ENCODE data around the gene PIGP.
"Not testable (repeated sequence)": the region's sequence is repeated elsewhere in the genome, so short reads cannot be mapped to it uniquely, and the experiment has no call there.

PIGP gene

DNA sequence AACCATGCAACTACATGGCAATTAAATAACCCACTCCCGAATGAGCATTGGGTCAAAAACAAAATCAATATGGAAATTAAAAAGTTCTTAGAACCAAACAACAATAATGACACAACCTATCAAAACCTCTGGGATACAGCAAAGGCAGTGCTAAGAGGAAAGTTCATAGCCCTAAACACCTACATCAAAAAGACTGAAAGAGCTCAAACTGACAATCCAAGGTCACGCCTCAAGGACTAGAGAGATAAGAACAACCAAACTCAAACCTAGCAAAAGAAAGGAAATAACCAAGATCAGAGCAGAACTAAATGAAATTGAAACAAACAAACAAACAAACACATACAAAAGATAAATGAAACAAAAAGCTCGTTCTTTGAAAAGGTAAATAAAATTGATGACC, 23.1 kb downstream of the PIGP start:
- not testable (repeated sequence) for H3K27ac ChIP-seq, H3K4me3 ChIP-seq

DNA sequence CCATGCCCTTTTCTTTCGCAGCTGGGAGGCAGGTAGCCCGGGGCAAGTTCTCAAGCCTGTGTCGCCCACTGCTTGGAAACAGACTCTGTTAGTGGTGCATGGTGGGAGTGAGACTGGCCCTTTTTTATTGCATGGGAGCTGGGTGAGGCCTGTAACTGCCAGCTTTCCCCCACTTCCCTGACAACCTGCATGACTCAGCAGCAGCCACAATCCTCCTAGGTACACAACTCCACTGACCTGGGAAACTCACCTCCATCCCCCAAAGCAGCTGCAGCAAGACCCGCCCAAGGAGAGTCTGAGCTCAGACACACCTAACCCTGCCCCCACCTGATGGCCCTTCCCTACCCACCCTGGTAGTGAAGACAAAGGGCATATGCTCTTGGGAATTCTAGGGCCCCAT, 25.8 kb downstream of the PIGP start:
- Histone ChIP-seq H3K4me3 (no peak overlapping the region), H3K27ac (no peak overlapping the region)

- no peak overlapping the region for H3K4me3 ChIP-seq
- H3K27ac ChIP-seq: no peak overlapping the region
Observed at GRCh38 chr21:37045556-37045955, 27.3 kb downstream of the PIGP start.

GRCh38 chr21:37045149-37045548, 27.7 kb downstream of the PIGP start:
- no peak overlapping the region for H3K4me3 ChIP-seq
- H3K27ac ChIP-seq: no peak overlapping the region

GRCh38 chr21:37044643-37045042, 28.2 kb downstream of the PIGP start:
- Histone ChIP-seq H3K27ac (no peak overlapping the region), H3K4me3 (no peak overlapping the region)

GRCh38 chr21:37043818-37044217, 29.1 kb downstream of the PIGP start:
- H3K4me3 ChIP-seq: no peak overlapping the region
- no peak overlapping the region for H3K27ac ChIP-seq

- Histone ChIP-seq H3K27ac (no peak overlapping the region), H3K4me3 (no peak overlapping the region)
Observed at GRCh38 chr21:37041706-37042271, 31.1 kb downstream of the PIGP start.

GRCh38 chr21:37040212-37040611, 32.7 kb downstream of the PIGP start:
- H3K4me3 ChIP-seq: no peak overlapping the region
- H3K27ac ChIP-seq: no peak overlapping the region

- Histone ChIP-seq H3K27ac (no peak overlapping the region), H3K4me3 (no peak overlapping the region)
Observed at GRCh38 chr21:37039411-37040075, 33.3 kb downstream of the PIGP start.

- Histone ChIP-seq H3K4me3 (no peak overlapping the region), H3K27ac (no peak overlapping the region)
Observed at GRCh38 chr21:37036177-37036576, 36.7 kb downstream of the PIGP start.

DNA sequence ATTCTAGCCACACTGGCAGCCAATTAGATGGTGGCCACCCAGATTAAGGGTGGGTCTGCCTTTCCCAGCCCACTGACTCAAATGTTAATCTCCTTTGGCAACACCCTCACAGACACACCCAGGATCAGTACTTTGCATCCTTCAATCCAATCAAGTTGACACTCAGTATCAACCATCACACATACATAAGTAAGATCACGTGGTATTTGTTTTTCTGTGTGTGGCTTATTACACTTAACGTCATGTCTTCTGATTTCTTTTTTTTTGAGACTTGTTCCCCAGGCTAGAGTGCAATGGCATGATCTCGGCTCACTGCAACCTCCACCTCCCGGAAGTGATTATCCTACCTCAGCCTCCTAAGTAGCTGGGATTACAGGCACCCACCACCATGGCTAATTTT, 38.5 kb downstream of the PIGP start:
- H3K27ac ChIP-seq, H3K4me3 ChIP-seq: not testable (repeated sequence)

- H3K27ac ChIP-seq: no peak overlapping the region
- no peak overlapping the region for H3K4me3 ChIP-seq
Observed at GRCh38 chr21:37032877-37033471, 39.9 kb downstream of the PIGP start.

GRCh38 chr21:37032293-37032692, 40.6 kb downstream of the PIGP start:
- no peak overlapping the region for H3K4me3 ChIP-seq
- H3K27ac ChIP-seq: no peak overlapping the region

GRCh38 chr21:37030864-37031263, 42.0 kb downstream of the PIGP start:
- Histone ChIP-seq H3K27ac (no peak overlapping the region), H3K4me3 (no peak overlapping the region)

- Histone ChIP-seq H3K27ac (no peak overlapping the region), H3K4me3 (no peak overlapping the region)
Observed at GRCh38 chr21:37028570-37028969, 44.3 kb downstream of the PIGP start.

DNA sequence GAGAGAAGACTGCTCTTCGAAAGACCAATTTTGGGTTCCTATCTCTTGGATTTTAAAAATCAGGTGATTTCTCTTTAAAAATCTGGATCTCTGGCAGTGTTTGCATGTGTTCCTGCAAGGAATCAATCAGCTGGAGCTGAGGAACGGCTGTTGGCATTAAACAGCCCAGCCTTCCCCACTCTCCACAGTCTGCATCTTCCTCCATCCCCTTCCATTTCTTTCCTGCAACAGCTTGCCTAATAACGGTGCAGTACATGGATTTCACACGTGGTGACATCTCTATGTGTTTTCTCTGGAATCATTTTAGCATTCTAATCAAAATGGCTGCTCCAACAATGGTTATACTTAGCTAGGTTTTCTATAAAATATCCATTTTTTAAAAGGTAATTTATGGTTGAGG, 46.4 kb downstream of the PIGP start:
- H3K27ac ChIP-seq: no peak overlapping the region
- H3K4me3 ChIP-seq: no peak overlapping the region

DNA sequence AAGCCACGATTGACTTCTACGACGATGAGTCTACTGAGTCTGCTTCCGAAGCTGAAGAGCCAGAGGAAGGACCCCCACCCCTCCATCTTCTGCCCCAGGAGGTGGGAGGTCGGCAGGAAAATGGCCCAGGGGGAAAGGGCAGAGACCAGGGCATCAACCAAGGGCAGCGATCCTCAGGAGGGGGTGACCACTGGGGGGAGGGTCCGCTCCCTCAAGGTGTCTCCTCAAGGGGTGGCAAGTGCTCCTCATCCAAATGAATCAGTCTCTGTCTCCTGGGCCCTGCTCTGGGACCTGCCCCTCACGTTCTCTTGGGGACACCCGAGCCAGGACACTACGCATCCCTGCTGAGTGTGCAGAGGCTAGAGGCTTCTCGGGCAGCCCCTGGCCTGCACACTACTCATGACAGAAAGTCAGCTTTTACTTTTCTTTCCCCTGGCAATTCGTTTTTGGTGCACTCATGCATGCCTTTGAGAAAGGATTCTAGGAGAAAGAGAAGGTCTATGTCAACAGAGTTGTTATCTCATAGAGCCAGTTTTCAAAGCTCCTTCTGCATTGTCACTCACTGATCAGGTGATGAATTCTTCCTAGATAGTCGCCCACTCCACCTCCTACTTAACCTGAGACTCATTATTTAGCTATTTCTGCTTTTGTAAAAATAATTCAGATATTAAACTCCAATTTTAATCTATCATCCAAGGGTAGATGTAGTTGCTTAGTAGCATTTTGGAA, 54.8 kb downstream of the PIGP start:
- no peak overlapping the region for H3K4me3 ChIP-seq
- no peak overlapping the region for H3K27ac ChIP-seq

All from skin epidermis (tissue), 12 donors.